Measurements from ENCODE around the gene NCOR2.

The NCOR2 gene

DNA sequence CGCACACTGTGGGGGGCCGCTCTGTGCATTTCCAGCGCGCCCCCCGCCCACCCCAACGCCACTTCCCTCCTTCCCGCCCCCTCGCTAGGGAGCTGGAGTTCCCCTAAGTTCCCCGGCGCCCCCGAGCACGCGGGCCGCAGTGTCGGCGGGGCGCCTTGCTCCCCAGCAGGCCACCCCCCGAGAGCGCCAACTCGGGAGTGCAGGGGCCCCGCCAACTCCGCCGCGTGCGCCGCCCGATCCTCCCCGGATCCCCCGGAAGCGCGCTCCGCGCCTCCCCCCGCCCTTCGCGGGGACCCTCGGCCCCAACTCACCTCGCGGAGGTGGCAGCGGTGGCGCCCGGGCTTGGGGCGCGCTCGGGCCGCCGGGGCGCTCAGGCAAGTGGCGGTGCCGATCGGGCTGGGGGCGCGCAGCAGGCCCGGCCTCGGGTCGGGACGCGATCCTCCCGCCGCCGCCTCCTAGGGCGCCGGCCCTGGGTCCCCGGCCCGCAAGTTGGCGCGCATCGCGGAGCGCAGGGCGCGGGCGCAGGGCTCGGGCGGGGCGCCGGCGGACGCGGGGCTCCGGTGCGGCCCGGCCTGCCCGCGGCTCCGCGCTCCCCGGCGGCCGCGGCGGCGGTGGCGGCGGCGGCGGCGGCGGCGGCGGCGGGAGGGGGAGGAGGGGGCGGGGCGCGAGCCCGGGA is at the start of gene NCOR2:
NCOR2 (minus strand) TSS at position 616 of the 676 bp plus-strand sequence. CDS start 72,361 bp downstream, outside the sequence.
- DNase-seq, result peak; percentile 61

DNA sequence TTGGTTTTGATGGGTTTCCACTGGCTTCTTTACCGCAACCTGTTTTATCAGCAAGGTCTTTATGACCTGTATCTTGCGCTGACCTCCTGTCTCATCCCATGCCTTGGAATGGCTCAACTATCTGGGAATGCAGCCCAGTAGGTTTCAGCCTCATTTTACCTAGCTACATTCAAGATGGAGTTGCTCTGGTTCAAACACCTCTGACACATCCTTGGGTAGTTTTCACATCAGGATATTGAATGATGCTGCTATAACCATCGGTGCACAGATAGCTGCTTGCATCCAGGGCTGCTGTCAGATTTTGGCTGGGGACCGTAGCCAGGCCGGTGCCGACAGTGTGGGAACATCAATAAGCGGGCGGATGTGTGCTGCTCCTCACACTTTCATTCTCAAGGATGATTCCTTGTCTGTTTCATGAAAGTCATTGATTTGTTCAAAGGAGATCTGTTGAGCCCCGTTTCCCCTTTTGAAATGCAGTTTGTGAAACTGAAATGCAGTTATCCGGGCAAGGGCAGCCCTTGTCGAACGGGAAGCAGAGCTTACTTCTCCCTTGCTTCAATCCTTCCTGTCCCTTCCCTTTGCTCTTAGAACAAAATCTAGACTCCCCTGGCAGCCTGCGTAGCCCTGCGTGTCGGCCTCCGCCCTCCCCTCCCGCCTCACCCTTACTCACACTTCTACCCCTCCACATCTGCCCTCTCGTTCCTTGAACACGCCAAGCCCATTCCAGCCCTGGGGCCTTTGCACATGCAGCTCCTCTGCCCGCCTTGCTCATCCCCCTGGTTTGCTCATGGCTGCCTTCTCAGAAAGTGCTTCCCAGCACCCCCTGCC is 49.2 kb upstream of the NCOR2 start:
- DNase-seq, result no peak

DNA sequence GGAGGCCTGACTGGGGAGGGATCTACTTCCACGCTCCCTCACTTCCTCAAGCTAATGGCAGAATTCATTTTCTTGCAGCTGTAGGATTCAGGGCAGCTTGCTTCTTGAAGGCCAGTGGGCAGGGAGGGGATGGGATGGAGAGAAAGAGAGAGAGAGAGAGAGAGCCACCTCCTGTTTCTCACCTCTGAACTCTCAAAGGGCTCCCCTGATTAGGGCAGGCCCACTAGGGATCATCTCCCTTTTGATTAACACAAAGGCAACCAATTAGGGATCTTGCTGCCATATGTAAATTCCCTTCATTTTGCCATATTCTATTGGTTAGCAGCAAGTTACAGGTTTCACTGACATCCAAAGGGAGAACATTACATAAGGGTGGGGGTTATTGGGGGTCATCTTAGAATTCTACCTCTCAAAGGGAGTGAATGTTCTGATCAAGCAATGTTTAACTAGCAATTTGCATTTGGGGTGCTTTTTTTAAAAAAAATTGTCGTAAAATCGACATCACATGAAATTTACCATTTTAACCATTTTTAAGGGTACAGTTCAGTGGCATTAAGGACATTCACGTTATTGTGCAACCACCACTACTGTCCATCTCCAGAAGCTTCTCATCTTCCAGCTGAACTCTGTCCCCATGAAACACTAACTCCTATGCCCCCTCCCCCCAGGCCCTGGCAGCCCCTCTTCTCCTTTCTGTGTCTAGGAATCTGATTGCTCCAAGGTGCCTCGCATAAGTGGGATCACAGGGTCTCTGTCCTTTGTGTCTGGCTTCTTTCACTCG is 47.3 kb upstream of the NCOR2 start:
- no peak for DNase-seq

DNA sequence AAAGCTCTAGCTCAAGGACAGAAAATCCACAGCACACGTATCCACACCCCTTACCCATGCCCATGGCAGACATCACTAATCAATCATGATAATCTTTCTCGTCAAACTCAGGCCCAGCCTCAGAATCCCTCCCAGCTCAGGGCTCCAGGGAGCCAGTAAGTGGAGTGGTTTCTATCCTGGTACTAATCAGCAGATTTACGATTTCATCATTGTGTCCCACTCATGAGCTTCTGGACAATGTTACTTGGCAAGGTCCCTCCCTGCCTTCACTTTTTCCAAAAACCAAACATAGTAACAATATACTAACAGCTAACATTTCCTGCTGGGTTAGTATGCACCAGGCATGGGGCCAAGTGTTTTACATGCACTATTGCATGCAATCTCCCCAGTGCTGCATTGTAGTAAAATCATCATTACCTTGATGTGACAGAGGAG is 45.8 kb upstream of the NCOR2 start:
- DNase-seq, result no peak

DNA sequence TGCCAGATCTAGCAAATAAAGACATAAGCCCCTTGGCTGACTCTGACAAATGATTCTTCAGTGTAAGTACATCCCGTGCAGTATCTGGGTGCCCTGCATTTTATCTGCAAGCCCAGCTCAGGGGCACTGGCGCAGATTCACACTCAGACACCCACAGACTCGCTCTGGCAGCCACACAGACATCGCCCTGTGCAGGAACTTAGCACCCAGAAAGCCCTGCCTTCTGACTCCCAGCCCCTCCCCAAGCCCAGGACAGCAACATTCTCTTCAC is 44.9 kb upstream of the NCOR2 start:
- DNase-seq, result no peak

DNA sequence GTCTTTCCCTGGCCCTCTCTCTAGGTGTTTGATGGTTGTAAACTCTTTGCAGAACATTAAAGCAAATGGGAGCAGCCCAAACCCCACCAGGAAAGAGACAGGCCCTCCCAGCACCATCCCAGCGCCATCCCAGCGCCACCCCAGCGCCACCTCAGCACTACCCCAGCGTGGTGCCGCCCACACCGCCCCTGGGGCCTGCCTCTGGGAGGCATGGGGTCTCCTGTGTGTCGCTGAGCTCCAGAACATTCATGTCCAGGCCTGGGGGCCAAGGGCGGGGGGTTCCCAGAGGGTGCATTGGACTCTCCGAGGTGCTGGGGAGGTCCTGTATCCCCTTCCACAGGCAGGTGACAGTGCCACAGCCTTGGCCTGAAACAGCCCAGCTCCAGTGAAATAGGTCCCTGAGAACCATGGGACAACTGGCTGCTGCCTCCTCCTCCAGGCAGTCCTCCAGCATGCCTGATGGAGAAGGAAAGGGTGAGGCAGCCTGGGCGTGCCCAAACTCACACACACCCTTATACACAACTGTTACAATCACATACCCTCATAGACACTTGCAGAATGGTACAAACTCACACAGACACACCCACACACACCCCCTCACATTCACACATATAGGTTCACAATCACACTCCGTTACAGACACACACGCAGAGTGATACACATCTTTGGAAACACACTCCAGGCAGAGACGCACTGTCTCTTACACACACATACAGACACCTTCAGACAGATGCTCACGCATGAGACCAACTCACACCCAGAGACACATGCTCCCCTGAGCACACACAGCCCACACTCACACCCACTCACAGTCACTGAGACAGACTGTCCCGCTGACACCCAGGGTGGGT is 44.4 kb upstream of the NCOR2 start:
- DNase-seq, result no peak

DNA sequence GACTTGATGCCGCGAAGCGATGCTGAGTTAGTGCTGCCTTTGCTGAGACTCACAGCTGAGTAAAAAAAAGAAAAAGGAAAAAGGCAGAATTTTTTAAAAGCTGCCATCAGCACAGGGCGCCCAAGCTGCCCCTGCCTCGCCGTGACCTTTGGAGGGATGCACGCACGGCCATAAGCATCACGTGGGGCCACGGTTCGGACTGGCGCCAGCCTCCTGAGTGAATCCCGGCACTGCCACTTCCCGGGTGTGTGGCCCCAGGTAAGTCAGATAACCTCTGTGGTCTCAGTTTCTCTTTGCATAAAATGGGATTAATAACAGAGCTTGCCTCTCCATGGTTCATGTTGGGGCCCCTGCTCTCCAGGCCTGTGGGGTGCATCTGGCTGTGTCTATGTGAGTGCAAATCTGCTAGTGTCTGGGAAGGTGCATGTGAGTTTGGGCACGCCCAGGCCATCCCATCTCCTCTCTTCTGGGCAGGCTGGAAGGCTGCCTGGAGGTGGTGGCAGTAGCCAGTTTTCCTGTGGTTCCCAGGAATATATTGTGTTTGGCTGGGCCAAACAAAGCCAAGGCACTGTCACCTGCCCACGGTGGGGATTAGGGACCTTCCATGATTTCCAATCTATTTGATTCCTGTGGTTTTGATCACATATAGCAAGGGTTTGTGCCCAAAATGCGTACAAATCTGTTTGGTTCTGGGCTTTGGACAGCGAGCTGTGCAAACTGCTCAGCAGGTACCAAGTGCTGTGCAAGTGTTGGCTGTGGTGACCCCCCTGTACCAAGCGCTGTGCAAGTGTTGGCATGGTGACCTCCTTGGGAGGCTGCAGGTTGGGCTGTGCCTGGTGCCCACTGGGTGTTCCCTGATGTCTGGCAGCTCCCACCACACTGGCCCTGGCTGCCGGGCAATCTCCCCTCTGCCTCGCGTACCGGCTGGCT is 43.5 kb upstream of the NCOR2 start:
- DNase-seq, result no peak

DNA sequence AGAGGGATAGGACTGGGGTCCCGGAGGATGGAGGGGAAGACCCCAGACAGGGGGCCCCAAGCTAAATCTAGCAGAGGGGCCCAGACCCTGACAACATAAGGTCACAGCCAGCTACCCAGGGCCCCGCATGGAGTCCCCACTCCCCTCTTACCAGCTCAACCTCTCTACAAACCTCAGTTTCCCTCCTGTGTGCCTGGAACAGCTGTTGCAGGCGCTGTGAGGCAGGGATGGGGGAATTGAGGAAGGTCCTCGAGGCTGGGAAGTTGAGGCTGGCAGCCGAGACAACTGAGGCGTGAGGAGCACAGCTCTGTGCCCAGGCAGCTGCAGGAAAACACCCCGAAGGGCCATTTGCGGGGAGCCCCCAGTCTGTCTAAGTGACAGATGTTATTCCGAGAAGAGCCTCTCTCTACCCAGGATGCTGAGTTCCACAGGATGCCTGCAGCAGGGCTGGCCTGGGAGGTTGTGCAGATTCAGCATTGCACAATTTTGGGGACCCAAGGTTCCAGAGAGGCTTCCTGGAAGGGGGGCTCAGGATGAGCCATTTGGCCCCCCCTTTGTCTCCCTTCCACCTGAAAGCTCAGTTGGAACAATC is 42.7 kb upstream of the NCOR2 start:
- peak; percentile 13 for DNase-seq

DNA sequence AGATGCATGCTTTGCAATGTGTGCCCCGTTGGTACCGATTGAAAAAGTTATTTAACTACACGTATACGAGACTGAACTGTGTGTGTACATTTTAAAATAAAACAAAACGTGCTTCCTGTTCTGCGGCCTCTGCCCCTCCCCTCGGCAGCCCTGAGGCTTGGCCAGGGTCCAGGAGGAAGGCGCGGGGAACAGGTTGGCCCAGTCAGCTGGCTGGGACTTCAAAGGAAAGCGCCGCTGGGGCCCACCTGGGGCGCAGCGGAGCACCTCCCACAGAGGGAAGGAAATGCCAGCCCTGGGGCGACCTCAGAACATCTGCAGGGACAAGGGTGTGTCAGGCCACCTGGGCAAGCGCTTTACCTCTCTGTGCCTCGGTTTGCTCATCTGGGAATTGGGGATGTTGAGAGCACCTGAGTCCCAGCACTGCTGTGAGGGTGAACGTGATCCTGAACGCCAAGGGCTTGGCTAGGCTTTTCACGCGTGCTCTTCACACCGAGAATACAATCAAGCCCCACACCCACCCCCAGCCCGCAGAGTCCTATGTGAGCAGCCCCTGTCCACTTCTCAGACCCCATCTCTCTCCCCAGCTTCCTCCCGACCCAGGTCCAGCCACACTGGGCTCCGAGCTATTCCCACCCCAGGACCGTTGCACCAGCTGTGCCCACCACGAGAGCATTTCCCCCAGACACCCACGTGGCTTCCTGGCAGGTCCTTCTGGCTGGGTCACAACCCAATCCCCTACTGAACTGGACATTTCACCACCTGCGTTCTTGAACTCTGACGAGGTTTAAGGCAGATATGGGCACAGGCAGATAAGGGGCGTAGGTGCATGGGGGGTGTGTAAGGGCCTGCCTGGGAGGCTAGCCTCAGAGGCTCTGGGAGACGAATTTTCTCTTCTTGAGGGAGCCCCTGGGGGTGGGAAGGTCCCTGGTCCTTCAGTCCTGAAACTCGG is 41.9 kb upstream of the NCOR2 start:
- peak; percentile 93 for DNase-seq

DNA sequence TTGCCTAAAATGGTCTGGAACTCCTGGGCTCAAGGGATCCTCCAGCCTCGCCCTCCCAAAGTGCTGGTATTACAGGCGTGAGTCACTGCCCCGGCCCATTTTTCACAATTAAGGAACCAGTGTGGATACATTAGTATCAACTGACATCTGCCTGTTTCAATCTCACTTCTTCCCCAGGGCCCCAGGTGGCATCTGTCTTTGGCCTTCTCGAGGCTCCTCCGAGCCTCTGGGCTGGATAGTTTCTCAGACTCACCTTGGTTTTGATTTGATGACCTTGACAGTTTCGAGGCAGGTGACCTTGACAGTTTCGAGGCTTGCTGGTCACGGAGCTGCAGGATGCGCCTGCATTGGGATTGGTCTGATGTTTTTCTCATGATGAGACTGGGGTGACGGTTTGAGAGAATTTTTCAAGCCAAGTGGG is 41.0 kb upstream of the NCOR2 start:
- no peak for DNase-seq

DNA sequence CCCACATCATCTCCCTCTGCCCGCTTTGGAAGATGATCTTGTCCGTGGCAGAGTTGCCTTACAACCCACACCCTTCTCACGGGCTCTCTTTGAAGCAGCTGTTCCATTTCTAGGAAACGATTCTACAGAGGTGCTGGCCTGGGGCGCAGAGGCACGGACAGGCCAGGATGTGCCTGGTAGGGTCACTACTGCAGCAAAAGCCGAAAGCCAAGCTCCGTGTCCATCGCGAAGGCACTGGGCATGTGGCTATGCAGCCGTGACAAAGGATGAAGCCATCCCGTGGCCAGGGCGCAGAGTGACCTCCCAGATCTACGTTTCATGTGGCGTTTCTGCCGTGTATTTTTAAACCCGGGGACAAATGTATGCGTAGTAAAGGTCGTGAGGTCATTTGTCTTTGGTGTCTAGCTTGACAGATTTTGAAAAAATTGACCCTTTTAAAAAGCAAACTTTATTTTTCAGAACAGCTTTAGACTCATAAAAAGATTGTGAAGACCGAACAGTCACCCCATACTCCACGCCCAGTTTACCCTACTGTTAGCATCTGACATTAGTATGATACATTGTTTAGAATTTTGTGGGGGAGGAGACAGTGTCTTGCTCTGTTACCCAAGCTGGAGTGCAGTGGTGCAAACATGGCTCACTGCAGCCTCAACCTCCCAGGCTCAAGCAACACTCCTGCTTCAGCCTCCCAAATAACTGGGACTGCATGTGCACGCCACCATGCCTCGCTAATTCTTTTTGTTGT is 40.4 kb upstream of the NCOR2 start:
- DNase-seq, result no peak

DNA sequence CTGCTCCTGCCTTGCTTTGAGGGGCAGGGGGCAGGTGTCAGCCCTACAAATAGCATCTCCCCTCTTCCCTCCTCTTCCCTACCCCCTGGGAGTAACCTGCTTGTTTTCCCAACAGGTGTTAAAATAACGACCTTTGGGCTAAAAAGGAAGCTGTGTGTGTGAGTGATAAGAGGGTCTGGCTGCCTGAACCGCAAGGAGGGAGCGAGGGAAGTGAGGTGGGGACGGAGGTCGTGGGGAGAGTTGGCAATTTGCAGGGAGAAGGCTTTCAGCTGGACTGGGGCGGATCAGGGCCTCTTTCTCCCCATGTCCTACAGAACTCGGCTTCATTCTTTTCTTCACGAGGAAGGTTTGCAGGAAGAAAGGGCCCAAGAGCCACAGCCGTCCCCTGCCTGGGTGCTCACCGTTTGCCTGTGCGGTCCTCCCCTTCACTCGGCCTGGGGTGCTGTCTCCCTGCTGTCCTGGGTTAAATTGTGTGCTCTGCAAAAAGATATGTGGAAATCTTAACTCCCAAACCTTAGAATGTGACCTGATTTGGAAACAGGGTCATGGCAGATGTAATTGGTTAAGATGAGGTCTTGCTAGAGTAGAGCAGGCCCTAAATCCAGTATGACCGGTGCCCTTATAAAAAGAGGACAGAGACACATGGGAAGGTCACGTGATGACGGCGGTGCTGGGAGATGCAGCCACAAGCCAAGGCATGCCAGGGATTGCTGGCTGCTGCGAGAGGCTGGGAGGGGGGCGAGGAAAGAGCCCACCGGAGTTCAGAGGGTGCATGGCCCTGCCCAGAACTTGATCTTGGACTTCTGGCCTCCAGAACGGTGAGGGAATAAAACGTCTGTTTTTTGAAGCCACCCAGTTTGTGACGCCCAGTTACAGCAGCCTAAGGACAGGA is 38.7 kb upstream of the NCOR2 start:
- DNase-seq, result no peak

DNA sequence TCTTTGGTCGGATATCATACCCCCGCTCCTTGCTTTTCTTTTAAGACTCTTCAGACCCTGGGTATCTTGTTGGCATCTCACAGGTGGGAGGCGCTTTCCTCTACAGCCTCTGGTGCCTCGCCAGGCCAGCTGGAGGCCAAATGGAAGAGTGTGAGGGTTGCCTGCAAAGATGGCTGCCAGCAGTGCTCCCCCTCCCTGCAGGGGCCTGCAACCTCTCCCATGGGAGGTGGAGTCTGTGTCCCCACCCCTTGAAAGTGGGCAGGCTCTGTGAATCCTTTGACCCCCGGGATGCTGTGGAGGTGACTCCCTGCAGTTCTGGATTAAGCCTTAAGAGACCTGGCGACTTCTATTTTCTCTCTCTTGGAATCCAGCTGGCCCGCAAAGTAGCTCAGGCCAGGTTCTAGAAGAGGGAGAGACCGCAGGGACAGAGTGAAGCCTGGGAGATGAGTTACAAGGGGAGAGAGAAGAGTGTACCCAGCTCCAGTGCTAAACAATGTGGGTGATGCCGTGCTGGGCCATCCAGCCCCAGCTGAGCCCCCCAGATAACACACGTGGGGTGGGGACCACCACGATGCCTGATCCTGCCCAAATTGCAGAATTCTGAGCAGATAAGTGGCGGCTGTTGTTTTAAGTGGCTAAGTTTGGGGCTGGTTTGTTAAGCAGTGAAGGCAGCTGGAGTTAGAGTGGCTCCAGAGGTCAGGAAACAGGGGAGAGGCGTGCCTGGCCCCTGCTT is 37.9 kb upstream of the NCOR2 start:
- DNase-seq, result no peak

DNA sequence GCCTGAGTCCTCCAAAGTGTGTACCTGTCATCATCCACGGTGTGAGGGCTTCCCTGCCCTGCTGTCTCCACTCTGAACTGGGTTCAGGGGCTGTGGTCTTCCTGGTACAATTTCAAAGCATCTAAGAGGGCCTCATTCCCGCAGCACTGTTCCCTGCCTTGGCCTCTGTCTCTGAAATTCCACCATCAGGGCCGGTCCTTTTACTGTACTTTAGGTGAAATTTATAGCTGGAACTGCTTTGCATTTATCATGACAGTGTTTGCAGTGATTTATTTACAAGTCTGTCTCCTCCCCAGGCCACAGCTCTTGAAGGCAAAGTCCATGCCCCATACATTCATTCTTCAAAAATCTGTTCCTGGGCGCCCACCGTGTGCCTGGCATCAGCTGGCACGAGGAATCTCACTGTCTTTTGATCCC is 36.9 kb upstream of the NCOR2 start:
- DNase-seq, result no peak

DNA sequence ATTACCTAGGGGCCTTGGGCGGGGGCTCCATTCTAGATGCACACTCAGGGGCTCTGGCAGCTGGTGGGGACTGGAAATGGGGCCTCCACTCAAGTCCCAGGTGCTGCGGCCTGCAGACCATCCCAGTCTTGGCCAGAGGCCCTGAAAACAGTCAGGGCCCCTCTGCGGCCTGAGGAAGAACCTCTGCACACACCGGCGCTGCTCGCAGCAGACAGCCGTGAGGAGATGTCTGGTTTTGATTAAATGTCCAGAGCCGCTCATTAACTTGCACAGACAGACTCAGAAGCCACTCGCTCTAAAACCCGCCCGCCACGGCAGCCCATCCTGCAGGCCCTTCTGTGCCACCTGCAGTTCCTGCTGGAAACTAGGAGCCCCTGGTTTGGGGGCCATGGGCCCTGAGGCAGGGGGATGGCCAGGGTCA is 36.4 kb upstream of the NCOR2 start:
- DNase-seq, result no peak

DNA sequence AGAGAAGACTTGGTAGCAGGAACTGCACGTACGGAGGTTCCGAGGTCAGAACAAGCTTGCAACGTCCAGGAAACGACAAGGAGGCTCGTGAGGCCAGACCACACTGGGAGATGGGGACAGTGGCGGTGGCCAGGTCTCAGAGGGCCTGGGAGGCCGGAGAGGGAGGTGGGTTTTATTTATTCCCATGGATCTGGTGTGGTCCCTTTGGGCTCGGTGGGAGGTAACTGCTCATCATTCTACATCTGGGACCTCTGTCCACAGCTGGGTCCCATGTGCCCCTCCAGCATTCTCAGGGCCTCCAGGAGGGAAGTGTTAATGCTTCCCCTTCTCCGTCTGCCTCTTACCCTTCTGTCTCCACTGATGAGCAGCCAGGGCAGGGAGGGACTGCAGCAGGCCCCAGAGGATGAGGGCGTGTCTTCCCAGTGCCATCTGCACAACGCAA is 35.7 kb upstream of the NCOR2 start:
- DNase-seq, result no peak

DNA sequence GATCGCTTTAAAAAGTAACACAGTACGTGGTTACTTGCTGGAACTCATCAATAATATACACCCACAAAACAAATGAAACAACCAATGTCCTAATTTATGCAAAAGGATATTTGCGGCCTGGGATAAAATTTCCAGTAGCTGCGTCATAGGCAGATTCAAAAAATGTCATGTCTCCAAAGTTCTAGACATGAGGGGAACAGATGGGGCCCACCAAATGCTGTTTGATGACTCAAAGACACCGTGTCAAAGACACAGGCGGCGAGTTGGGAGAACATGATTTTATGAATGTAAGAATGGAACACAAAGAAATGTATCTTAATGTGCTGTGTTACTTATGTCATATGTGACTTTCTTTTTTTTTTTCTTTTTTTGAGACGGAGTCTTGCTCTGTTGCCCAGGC is 34.3 kb upstream of the NCOR2 start:
- DNase-seq, result no peak

All from CD4-positive, alpha-beta T cell treated with Interleukin-6 for 4 hours (primary cell).